ENCODE results near the gene WARS2. TPM values are rescaled to one million over a fixed set of nuclear protein-coding genes. Genes with fewer than 3 reads are reported as not detected.

The WARS2 gene
- total RNA-seq, 1 donor from 2014 or later = 8.9 TPM

DNA sequence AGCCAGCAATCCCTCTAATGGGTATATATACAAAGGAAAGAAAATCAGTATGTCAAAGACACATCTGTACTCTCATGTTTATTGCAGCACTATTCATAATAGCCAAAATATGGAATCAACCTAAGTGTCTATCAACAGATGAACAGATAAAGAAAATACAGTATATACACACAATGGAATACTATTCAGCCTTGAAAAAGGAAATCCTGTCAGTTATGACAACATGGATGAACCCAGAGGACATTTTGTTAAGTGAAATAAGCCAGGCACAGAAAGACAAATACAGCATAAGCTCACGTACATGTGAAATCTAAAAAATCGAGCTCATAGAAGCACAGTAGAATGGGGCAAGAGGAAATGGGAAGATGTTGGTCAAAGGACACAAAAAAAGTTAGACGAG is 69.1 kb downstream of the WARS2 start:
- ATAC-seq = no peak
- Histone ChIP-seq H3K27ac (no peak overlapping the region), H3K27me3 (ENCODE audit: low read depth) (no peaks in the 10 kb centered on the region), H3K4me3 (no peak overlapping the region), H3K9me3 (no peaks in the 10 kb centered on the region), H3K4me1 (no peaks in the 10 kb centered on the region), H3K36me3 (no peaks in the 10 kb centered on the region)
- TF ChIP-seq, protein P1, sequence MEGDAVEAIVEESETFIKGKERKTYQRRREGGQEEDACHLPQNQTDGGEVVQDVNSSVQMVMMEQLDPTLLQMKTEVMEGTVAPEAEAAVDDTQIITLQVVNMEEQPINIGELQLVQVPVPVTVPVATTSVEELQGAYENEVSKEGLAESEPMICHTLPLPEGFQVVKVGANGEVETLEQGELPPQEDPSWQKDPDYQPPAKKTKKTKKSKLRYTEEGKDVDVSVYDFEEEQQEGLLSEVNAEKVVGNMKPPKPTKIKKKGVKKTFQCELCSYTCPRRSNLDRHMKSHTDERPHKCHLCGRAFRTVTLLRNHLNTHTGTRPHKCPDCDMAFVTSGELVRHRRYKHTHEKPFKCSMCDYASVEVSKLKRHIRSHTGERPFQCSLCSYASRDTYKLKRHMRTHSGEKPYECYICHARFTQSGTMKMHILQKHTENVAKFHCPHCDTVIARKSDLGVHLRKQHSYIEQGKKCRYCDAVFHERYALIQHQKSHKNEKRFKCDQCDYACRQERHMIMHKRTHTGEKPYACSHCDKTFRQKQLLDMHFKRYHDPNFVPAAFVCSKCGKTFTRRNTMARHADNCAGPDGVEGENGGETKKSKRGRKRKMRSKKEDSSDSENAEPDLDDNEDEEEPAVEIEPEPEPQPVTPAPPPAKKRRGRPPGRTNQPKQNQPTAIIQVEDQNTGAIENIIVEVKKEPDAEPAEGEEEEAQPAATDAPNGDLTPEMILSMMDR (IDR thresholded peaks at IDR 0.05) = no peak
- DNase-seq = no peak
- intact Hi-C loops (cut with DNase I) = no loop called here

DNA sequence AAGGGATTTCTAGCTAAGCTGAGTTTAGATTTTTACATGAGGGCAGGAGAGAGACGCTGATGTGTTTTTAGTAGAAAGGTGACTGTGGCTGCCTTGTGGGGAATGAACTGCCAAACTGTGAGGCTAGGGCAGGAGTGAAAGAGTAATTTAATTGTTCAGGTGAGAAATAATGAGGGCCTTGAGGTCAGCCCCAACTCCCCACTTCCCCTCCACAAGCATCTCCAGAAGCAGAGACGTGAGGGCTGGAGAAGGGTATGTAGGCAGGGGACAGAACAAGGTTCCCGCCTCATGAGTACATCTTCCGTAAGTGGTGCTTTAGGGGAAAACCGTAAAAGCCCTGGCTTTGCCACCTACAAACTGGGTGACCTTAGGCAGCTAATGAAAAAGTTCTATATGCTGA is 70.8 kb downstream of the WARS2 start:
- Histone ChIP-seq H3K9me3 (no peaks in the 10 kb centered on the region), H3K27ac (no peak overlapping the region)
- no peak for ATAC-seq

GRCh38 chr1:119068427-119068826 is 72.0 kb downstream of the WARS2 start:
- no peaks in the 10 kb centered on the region for H3K36me3 ChIP-seq
- TF ChIP-seq, protein P1 (IDR thresholded peaks at IDR 0.05) = no peak
- no peaks in the 10 kb centered on the region for H3K27me3 ChIP-seq (ENCODE audit: low read depth)
- no peaks in the 10 kb centered on the region for H3K9me3 ChIP-seq
- no peak overlapping the region for H3K27ac ChIP-seq
- no peak for ATAC-seq
- intact Hi-C loops (cut with DNase I) = no loop called here
- no peak for DNase-seq
- H3K4me3 ChIP-seq = no peak overlapping the region
- H3K4me1 ChIP-seq = no peaks in the 10 kb centered on the region

More for the DNA sequence above, 70.8 kb downstream of the WARS2 start:
- Histone ChIP-seq H3K4me3 (no peak overlapping the region), H3K27me3 (ENCODE audit: low read depth) (no peaks in the 10 kb centered on the region), H3K36me3 (no peaks in the 10 kb centered on the region), H3K4me1 (no peaks in the 10 kb centered on the region)
- TF ChIP-seq, protein P1 (IDR thresholded peaks at IDR 0.05) = no peak
- intact Hi-C loops (cut with DNase I) = no loop called here
- DNase-seq = no peak

DNA sequence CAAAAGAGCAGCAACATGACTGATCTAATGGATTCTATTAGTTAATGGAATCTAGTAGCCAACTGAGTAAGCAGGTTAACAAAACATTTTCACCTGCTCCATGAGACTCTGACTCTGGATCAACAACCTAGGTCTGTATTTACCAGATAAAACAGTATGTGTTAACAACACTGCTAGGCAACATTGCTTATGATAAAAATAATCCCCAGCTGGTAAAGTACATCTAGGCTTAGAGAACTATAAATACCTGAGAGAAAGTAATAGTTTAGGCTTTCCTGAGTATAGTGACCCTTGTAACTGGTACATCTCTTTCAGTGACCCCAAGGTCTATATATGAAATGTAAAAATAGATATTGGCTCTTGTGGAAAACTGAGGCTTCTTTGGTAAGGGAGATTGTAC is 78.8 kb downstream of the WARS2 start:
- H3K27ac ChIP-seq = no peak overlapping the region
- no peaks in the 10 kb centered on the region for H3K36me3 ChIP-seq
- intact Hi-C loops (cut with DNase I) = no loop called here
- H3K4me3 ChIP-seq = no peak overlapping the region
- ATAC-seq (no peak), DNase-seq (no peak)
- no peaks in the 10 kb centered on the region for H3K9me3 ChIP-seq
- H3K4me1 ChIP-seq = no peaks in the 10 kb centered on the region
- H3K27me3 ChIP-seq (ENCODE audit: low read depth) = no peaks in the 10 kb centered on the region
- TF ChIP-seq, protein P1 (IDR thresholded peaks at IDR 0.05) = no peak

DNA sequence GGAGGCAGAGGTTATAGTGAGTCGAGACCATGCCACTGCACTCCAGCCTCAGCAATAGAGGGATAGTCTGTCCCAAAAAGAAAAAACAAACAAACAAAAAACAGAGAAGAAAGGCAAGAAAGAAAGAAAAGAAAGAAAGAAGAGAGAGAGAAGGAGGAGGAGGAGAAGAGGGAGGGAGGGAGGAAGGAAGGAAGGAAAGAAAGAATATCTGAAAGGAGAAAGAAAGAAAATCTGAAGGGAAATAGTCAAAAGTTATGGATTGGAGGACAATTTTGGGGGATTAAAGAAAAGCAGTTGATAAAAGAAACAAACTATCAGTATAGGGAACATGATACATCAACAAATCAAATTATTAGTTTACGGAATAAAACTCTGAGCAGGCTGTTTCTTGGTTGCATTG is 84.9 kb downstream of the WARS2 start:
- intact Hi-C loops (cut with DNase I) = no loop called here
- TF ChIP-seq, protein P1 (IDR thresholded peaks at IDR 0.05) = no peak
- no peaks in the 10 kb centered on the region for H3K27me3 ChIP-seq (ENCODE audit: low read depth)
- no peak overlapping the region for H3K4me3 ChIP-seq
- H3K9me3 ChIP-seq = no peaks in the 10 kb centered on the region
- no peak for DNase-seq
- no peaks in the 10 kb centered on the region for H3K4me1 ChIP-seq
- H3K27ac ChIP-seq = no peak overlapping the region
- no peak for ATAC-seq
- no peaks in the 10 kb centered on the region for H3K36me3 ChIP-seq

GRCh38 chr1:119053917-119054316 is 86.5 kb downstream of the WARS2 start:
- Histone ChIP-seq H3K36me3 (no peaks in the 10 kb centered on the region), H3K4me3 (no peak overlapping the region), H3K9me3 (no peaks in the 10 kb centered on the region), H3K27me3 (ENCODE audit: low read depth) (no peaks in the 10 kb centered on the region), H3K27ac (no peak overlapping the region), H3K4me1 (no peaks in the 10 kb centered on the region)
- ATAC-seq (no peak), DNase-seq (no peak)
- TF ChIP-seq, protein P1 (IDR thresholded peaks at IDR 0.05) = no peak
- intact Hi-C loops (cut with DNase I) = no loop called here

All from lower lobe of right lung (tissue), 2 donors.